ENCODE results near the gene NACC2.

The NACC2 gene

GRCh38 chr9:136021171-136021871 lies 73.8 kb downstream of the NACC2 start:
- no peak for DNase-seq

- no peak for DNase-seq
These were observed 74.4 kb downstream of the NACC2 start for GRCh38 chr9:136020671-136021070.

GRCh38 chr9:136020206-136020605 lies 74.9 kb downstream of the NACC2 start:
- no peak for DNase-seq

GRCh38 chr9:136019681-136020060 lies 75.4 kb downstream of the NACC2 start:
- no peak for DNase-seq

GRCh38 chr9:136019041-136019680 lies 75.9 kb downstream of the NACC2 start:
- no peak for DNase-seq

GRCh38 chr9:136018257-136019031 lies 76.6 kb downstream of the NACC2 start:
- DNase-seq, result no peak

GRCh38 chr9:136017289-136018190 lies 77.5 kb downstream of the NACC2 start:
- no peak for DNase-seq

GRCh38 chr9:136016572-136017288 lies 78.4 kb downstream of the NACC2 start:
- DNase-seq, result no peak

- no peak for DNase-seq
These were observed 79.2 kb downstream of the NACC2 start for GRCh38 chr9:136015656-136016571.

- DNase-seq, result no peak
These were observed 80.0 kb downstream of the NACC2 start for GRCh38 chr9:136014924-136015633.

GRCh38 chr9:136014147-136014923 lies 80.8 kb downstream of the NACC2 start:
- DNase-seq, result no peak

- DNase-seq, result no peak
These were observed 81.5 kb downstream of the NACC2 start for GRCh38 chr9:136013524-136014034.

- DNase-seq, result no peak
These were observed 82.0 kb downstream of the NACC2 start for GRCh38 chr9:136013116-136013515.

GRCh38 chr9:136012651-136013050 lies 82.4 kb downstream of the NACC2 start:
- DNase-seq, result no peak

- DNase-seq, result no peak
These were observed 83.2 kb downstream of the NACC2 start for GRCh38 chr9:136011703-136012496.

- DNase-seq, result no peak
These were observed 83.8 kb downstream of the NACC2 start for GRCh38 chr9:136011376-136011702.

GRCh38 chr9:136010615-136011361 lies 84.3 kb downstream of the NACC2 start:
- DNase-seq, result no peak

GRCh38 chr9:136010176-136010575 lies 84.9 kb downstream of the NACC2 start:
- DNase-seq, result no peak

Measured in inflammatory macrophage treated with lipopolysaccharide for 1 hour (primary cell).